PC-9 (cell line): Measurements from ENCODE around the gene TPRN.

Experiments used
- EZH2 ChIP-seq: fragments of 200-600 bp; sonication (generic); IDR thresholded peaks from 2 replicates; pipeline ENCODE4 v1.8.0; 2017; ENCODE audit warnings: antibody characterized with exemption, low read depth
- TF ChIP-seq, protein P1 (sequence below): fragments of 200-600 bp; sonication (generic); conservative IDR thresholded peaks from 2 replicates; pipeline ENCODE4 v1.6.1; 2017; ENCODE audit warnings: mixed run types, antibody characterized with exemption, mild to moderate bottlenecking, moderate library complexity

- TF ChIP-seq, protein P1, sequence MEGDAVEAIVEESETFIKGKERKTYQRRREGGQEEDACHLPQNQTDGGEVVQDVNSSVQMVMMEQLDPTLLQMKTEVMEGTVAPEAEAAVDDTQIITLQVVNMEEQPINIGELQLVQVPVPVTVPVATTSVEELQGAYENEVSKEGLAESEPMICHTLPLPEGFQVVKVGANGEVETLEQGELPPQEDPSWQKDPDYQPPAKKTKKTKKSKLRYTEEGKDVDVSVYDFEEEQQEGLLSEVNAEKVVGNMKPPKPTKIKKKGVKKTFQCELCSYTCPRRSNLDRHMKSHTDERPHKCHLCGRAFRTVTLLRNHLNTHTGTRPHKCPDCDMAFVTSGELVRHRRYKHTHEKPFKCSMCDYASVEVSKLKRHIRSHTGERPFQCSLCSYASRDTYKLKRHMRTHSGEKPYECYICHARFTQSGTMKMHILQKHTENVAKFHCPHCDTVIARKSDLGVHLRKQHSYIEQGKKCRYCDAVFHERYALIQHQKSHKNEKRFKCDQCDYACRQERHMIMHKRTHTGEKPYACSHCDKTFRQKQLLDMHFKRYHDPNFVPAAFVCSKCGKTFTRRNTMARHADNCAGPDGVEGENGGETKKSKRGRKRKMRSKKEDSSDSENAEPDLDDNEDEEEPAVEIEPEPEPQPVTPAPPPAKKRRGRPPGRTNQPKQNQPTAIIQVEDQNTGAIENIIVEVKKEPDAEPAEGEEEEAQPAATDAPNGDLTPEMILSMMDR = no peak
- no peak for TF ChIP-seq EZH2
Observed at GRCh38 chr9:137247135-137247915, 46.8 kb upstream of the TPRN start.
